Hepatocyte (in vitro differentiated cells): ENCODE results near the gene TMPRSS9.

ENCODE experiments used
- CTCF ChIP-seq: fragments of 200-600 bp; sonication (generic); IDR thresholded peaks from 2 replicates; pipeline ENCODE4 v1.5.1; 2016; ENCODE audit warnings: antibody characterized with exemption, mild to moderate bottlenecking; ENCODE audit not compliant: poor library complexity
- EZH2 ChIP-seq: fragments of 200-600 bp; sonication (generic); IDR thresholded peaks from 2 replicates; pipeline ENCODE4 v1.6.1; 2016; ENCODE audit warnings: antibody characterized with exemption, mild to moderate bottlenecking, borderline replicate concordance
- EZH2phosphoT487 ChIP-seq: fragments of 200-600 bp; sonication (generic); IDR thresholded peaks from one replicate; pipeline ENCODE4 v1.6.1; 2018; ENCODE audit warnings: antibody characterized with exemption, mild to moderate bottlenecking, low read depth, moderate library complexity; ENCODE audit not compliant: unreplicated experiment, severe bottlenecking

GRCh38 chr19:2325281-2326046 lies 34.6 kb upstream of the TMPRSS9 start:
- no peak for TF ChIP-seq CTCF
- no peak for TF ChIP-seq EZH2phosphoT487
- TF ChIP-seq EZH2 = no peak
